ENCODE data around the gene EVA1A. TPM values are rescaled to one million over a fixed set of nuclear protein-coding genes. Genes with fewer than 3 reads are reported as not detected.

Gene EVA1A
- 0.68 and 1.7 TPM in 2 replicates for total RNA-seq (2021)
- long read RNA-seq, partial matches to known transcripts, result 0 of 2 reads
- long read RNA-seq, other reads (novel, unspliced or antisense), result 1 of 2 reads

GRCh38 chr2:75560768-75561565, at the start of gene EVA1A:
Gene EVA1A (minus strand): TSS chr2:75560939. CDS start chr2:75518140, 42,799 bp downstream.
- no peak within 1 kb of the TSS for H2BK20ac ChIP-seq (ENCODE audit: low read depth, low read length, poor library complexity, severe bottlenecking)
- H3K79me1 ChIP-seq (ENCODE audit: insufficient read depth, low read depth, low read length, poor library complexity, severe bottlenecking), result no peaks in the 10 kb centered on the region
- no CpG with 5 or more reads among the region's 46 CpGs for WGBS (ENCODE audit: extremely low coverage, insufficient read length, low lambda C conversion rate)
- H2BK12ac ChIP-seq (ENCODE audit: insufficient read length, low read depth, low read length), result no peak within 1 kb of the TSS
- H4K8ac ChIP-seq (replicated peaks; ENCODE audit: insufficient read length, low read depth, low read length), result no peak within 1 kb of the TSS
- no peaks in the 10 kb centered on the region for H4K20me1 ChIP-seq (ENCODE audit: control insufficient read depth, insufficient read depth, insufficient read length)
- Mint-ChIP-seq H3K36me3 (ENCODE audit: insufficient read depth in 1 of 3, low read depth in 3 of 3) (no peaks in the 10 kb centered on the region; a peak in 1 of 7 replicates), H3K4me1 (peaks cover 17 to 23% of the 10 kb centered on the region in 2 experiments), H3K27me3 (ENCODE audit: low read depth) (peaks cover 74% of the 10 kb centered on the region), H3K4me3 (peak within 1 kb of the TSS; percentile 80 to 97), H3K9me3 (no peaks in the 10 kb centered on the region), H3K27ac (peak within 1 kb of the TSS in 1 of 3 experiments; percentile 24; a peak in 1 of 7 replicates)
- peaks cover 11% of the 10 kb centered on the region for H3K23me2 ChIP-seq (ENCODE audit: insufficient read length, low read depth, low read length, poor library complexity, severe bottlenecking)
- H2BK120ac ChIP-seq (ENCODE audit: low read depth, low read length, poor library complexity, severe bottlenecking), result no peak within 1 kb of the TSS
- H3K4me1 ChIP-seq (ENCODE audit: insufficient read depth, low read length), result no peaks in the 10 kb centered on the region; the same call in none of the 2 replicates
- no peak within 1 kb of the TSS for H3K18ac ChIP-seq (ENCODE audit: insufficient read length, low read depth, low read length)
- H3T11ph ChIP-seq (ENCODE audit: low read length), result no peak within 1 kb of the TSS
- no peak within 1 kb of the TSS for H3K4ac ChIP-seq (ENCODE audit: low read depth, low read length)
- no peak within 1 kb of the TSS for H2BK15ac ChIP-seq (ENCODE audit: low read depth, low read length)
- H3K27me3 ChIP-seq (ENCODE audit: insufficient read depth, low read length), result no peaks in the 10 kb centered on the region; the same call in 1 of the 2 replicates
- H3K14ac ChIP-seq (ENCODE audit: insufficient read depth, low read length), result peak within 1 kb of the TSS; percentile 82; the same call in 1 of the 2 replicates
- H4K5ac ChIP-seq (ENCODE audit: insufficient read length, low read depth, low read length), result no peak within 1 kb of the TSS
- no peak within 1 kb of the TSS for H3K56ac ChIP-seq (ENCODE audit: insufficient read length, low read depth, low read length)
- no peaks in the 10 kb centered on the region for H3K79me2 ChIP-seq (ENCODE audit: insufficient read depth, low read length)
- H3K27ac ChIP-seq (ENCODE audit: insufficient read length, low read depth, low read length), result no peak within 1 kb of the TSS
- H3K23ac ChIP-seq (ENCODE audit: insufficient read length, low read depth, low read length), result no peak within 1 kb of the TSS
- peak within 1 kb of the TSS; percentile 81 for H3K4me2 ChIP-seq (ENCODE audit: insufficient read depth, insufficient read length, low read length)
- no peak within 1 kb of the TSS for H4K91ac ChIP-seq (ENCODE audit: insufficient read length, low read depth, low read length)
- no peak within 1 kb of the TSS for H2AK5ac ChIP-seq (ENCODE audit: insufficient read length, low read length)
- H2AFZ ChIP-seq (ENCODE audit: low read length), result peak within 1 kb of the TSS; percentile 78
- H2BK5ac ChIP-seq (ENCODE audit: insufficient read length, low read length), result no peak within 1 kb of the TSS
- TF ChIP-seq CTCF (conservative IDR thresholded peaks at IDR 0.05), result no peak
- peak; percentile 83 for DNase-seq
- peak within 1 kb of the TSS; percentile 1 for H3K9ac ChIP-seq (ENCODE audit: extremely low read depth, insufficient read length, low read length)
- H3K9me3 ChIP-seq (ENCODE audit: control insufficient read depth, low read depth, low read length), result no peaks in the 10 kb centered on the region

Data from H9 (cell line).